ENCODE results near the gene CTRB2. TPM values are rescaled to one million over a fixed set of nuclear protein-coding genes. Genes with fewer than 3 reads are reported as not detected.
"Not testable (repeated sequence)": the region's sequence is repeated elsewhere in the genome, so short reads cannot be mapped to it uniquely, and the experiment has no call there.

Gene CTRB2
- total RNA-seq, 1 experiment from 2014 or later = not detected

DNA sequence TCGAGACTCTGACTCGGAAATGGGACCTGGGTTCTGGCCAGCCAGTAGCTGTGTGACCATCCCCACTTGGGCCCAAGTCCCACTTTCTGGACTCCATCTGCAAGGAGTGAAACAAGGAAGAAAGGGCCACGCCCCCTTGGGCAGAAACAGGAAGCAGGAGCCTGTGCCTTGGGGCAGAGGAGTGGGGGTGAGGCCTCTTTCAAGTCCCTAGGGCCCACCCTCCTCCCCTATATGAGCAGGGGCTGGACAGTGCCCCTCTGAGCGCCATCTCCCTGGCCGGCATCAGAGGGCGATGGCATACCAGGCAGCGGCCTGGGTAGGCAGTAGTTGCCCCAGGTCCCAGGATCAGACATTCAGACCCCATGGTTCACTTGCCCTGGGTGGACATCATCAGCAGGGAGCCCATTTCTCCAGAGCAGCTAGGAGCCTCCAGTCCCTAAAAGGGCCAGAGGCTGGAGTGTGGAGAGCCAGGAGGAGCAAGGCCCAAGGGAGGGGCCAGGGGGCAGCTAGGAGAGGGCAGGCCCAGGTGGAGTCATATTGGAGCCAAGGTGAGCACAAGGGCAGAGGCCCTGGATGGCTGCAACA lies 37.4 kb upstream of the CTRB2 start:
- H3K9me2 ChIP-seq (replicated peaks; ENCODE audit: insufficient read depth, low read length) = no peaks in the 10 kb centered on the region
- H3K4me1 ChIP-seq (ENCODE audit: low read length) = peaks cover 33% of the 10 kb centered on the region
- H4K20me1 ChIP-seq (ENCODE audit: insufficient read depth, low read depth, low read length) = peaks cover 5% of the 10 kb centered on the region; the same call in 1 of the 2 replicates
- H2AFZ ChIP-seq (ENCODE audit: low read length) = no peak overlapping the region
- peak overlapping the region; percentile 14; the same call in 1 of the 2 replicates for H3K9ac ChIP-seq (ENCODE audit: low read length)
- H3K36me3 ChIP-seq (ENCODE audit: insufficient read depth, low read length) = no peaks in the 10 kb centered on the region
- no peaks in the 10 kb centered on the region for H3K27me3 ChIP-seq (ENCODE audit: low read length)
- no peak for DNase-seq
- no peaks in the 10 kb centered on the region for H3K9me3 ChIP-seq (ENCODE audit: low read length)
- H3K4me3 ChIP-seq (ENCODE audit: low read length) = no peak overlapping the region
- peaks cover 54% of the 10 kb centered on the region for H3K79me2 ChIP-seq (ENCODE audit: low read length)
- peak overlapping the region; percentile 29; the same call in 1 of the 2 replicates for H3K27ac ChIP-seq (ENCODE audit: low read length)
- H3K4me2 ChIP-seq (ENCODE audit: low read depth, low read length, poor library complexity, severe bottlenecking) = peak overlapping the region; percentile 15

DNA sequence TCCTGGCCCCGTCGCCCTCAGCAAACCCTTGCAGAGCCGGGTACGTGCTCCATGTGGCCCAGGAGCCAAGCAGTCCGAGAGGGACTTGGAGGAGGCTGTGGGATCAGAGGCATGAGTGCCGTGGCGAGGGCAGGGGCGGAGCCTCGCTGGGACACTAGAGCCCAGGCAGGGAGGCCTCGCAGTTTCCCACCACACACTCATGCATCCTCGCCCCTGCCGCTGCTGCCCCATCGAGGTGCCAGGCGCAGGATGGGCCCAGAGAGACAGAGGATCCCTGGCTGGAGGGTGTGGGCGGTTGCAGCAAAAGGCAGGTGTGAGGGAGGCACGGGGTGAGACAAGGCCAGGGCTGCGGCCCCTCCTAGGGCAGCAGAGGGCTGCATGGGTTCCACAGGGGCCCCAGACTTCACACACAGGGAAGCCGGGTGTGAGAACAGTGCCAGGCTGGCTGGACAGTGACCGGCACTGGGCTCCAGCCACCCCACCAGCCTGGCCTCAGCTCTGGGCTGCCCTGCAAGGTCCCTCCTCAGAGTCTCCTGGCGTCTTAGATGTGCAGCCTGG lies 36.8 kb upstream of the CTRB2 start:
- Histone ChIP-seq H4K20me1 (ENCODE audit: insufficient read depth, low read depth, low read length) (no peaks in the 10 kb centered on the region), H2AFZ (ENCODE audit: low read length) (no peak overlapping the region), H3K9me3 (ENCODE audit: low read length) (no peaks in the 10 kb centered on the region), H3K36me3 (ENCODE audit: insufficient read depth, low read length) (no peaks in the 10 kb centered on the region), H3K27me3 (ENCODE audit: low read length) (no peaks in the 10 kb centered on the region), H3K9me2 (replicated peaks; ENCODE audit: insufficient read depth, low read length) (no peaks in the 10 kb centered on the region), H3K27ac (ENCODE audit: low read length) (no peak overlapping the region), H3K9ac (ENCODE audit: low read length) (no peak overlapping the region), H3K4me2 (ENCODE audit: low read depth, low read length, poor library complexity, severe bottlenecking) (no peak overlapping the region), H3K4me1 (ENCODE audit: low read length) (peaks cover 39% of the 10 kb centered on the region), H3K4me3 (ENCODE audit: low read length) (no peak overlapping the region), H3K79me2 (ENCODE audit: low read length) (peaks cover 48% of the 10 kb centered on the region)
- DNase-seq = no peak

- not testable (repeated sequence) for H3K4me3 ChIP-seq (ENCODE audit: low read length); H3K9me2 ChIP-seq (replicated peaks; ENCODE audit: insufficient read depth, low read length); H3K36me3 ChIP-seq (ENCODE audit: insufficient read depth, low read length); H4K20me1 ChIP-seq (ENCODE audit: insufficient read depth, low read depth, low read length); H3K9ac ChIP-seq (ENCODE audit: low read length); DNase-seq; H3K9me3 ChIP-seq (ENCODE audit: low read length); H3K27ac ChIP-seq (ENCODE audit: low read length); H3K4me2 ChIP-seq (ENCODE audit: low read depth, low read length, poor library complexity, severe bottlenecking); H3K27me3 ChIP-seq (ENCODE audit: low read length); H2AFZ ChIP-seq (ENCODE audit: low read length)
- Histone ChIP-seq H3K79me2 (ENCODE audit: low read length) (peaks cover 36% of the 10 kb centered on the region), H3K4me1 (ENCODE audit: low read length) (peaks cover 45% of the 10 kb centered on the region)
These were observed 35.6 kb upstream of the CTRB2 start for GRCh38 chr16:75242436-75243078.

DNA sequence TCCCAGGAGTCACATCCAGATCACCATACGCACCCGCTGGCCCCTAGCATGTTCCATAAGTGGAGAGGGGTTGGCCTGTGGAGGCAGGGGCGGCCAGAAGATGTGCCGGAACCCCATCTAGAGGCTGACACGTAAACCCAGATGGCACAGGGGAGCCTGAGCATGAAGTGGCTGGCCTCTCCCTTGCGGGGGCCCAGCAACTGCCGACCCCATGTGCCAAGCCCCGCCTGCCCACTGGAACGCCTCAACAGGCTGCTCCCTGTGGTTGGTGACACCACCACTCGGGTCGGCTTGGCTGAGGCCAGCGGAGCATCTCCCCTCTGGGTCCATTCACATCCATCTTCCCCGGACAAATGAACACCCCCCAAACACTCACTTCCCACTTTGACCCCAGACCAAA lies 35.0 kb upstream of the CTRB2 start:
- Histone ChIP-seq H3K4me3 (ENCODE audit: low read length) (no peak overlapping the region), H3K79me2 (ENCODE audit: low read length) (peaks cover 30% of the 10 kb centered on the region), H3K4me2 (ENCODE audit: low read depth, low read length, poor library complexity, severe bottlenecking) (no peak overlapping the region), H3K36me3 (ENCODE audit: insufficient read depth, low read length) (no peaks in the 10 kb centered on the region), H3K27ac (ENCODE audit: low read length) (no peak overlapping the region), H3K27me3 (ENCODE audit: low read length) (no peaks in the 10 kb centered on the region), H3K9ac (ENCODE audit: low read length) (no peak overlapping the region), H3K4me1 (ENCODE audit: low read length) (peaks cover 45% of the 10 kb centered on the region), H4K20me1 (ENCODE audit: insufficient read depth, low read depth, low read length) (no peaks in the 10 kb centered on the region), H3K9me2 (replicated peaks; ENCODE audit: insufficient read depth, low read length) (no peaks in the 10 kb centered on the region), H2AFZ (ENCODE audit: low read length) (no peak overlapping the region), H3K9me3 (ENCODE audit: low read length) (no peaks in the 10 kb centered on the region)
- DNase-seq = no peak

- H3K27ac ChIP-seq (ENCODE audit: low read length) = no peak overlapping the region
- H3K4me1 ChIP-seq (ENCODE audit: low read length) = peaks cover 45% of the 10 kb centered on the region
- no peak overlapping the region for H3K4me2 ChIP-seq (ENCODE audit: low read depth, low read length, poor library complexity, severe bottlenecking)
- H3K9me2 ChIP-seq (replicated peaks; ENCODE audit: insufficient read depth, low read length) = no peaks in the 10 kb centered on the region
- H3K4me3 ChIP-seq (ENCODE audit: low read length) = no peak overlapping the region
- H3K9ac ChIP-seq (ENCODE audit: low read length) = no peak overlapping the region
- H3K9me3 ChIP-seq (ENCODE audit: low read length) = no peaks in the 10 kb centered on the region
- no peaks in the 10 kb centered on the region for H3K27me3 ChIP-seq (ENCODE audit: low read length)
- no peaks in the 10 kb centered on the region for H3K36me3 ChIP-seq (ENCODE audit: insufficient read depth, low read length)
- no peak overlapping the region for H2AFZ ChIP-seq (ENCODE audit: low read length)
- no peaks in the 10 kb centered on the region for H4K20me1 ChIP-seq (ENCODE audit: insufficient read depth, low read depth, low read length)
- DNase-seq = no peak
- peaks cover 24% of the 10 kb centered on the region for H3K79me2 ChIP-seq (ENCODE audit: low read length)
These were observed 34.5 kb upstream of the CTRB2 start for GRCh38 chr16:75241412-75241811.

DNA sequence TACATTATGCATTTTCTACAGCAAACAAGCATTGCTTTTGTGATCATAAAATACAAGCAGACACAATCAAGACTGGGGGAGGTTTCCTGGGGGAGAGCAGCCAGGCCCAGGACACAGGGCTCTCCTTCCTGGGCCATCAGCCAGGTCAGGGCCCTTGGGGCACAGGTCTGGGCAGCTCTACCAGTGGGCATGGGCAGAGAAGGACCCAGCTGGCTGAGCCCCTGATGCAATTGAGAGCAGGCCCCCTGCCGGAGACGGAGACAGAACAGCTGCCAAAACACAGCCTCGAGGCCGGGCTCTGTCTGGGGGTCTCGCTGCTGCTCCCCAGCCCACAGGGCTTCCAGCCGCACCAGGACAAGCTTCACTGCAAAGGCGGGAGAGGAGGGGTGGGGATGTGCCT lies 33.7 kb upstream of the CTRB2 start:
- H3K79me2 ChIP-seq (ENCODE audit: low read length) = peaks cover 19% of the 10 kb centered on the region

GRCh38 chr16:75239542-75240122 lies 32.7 kb upstream of the CTRB2 start:
- Histone ChIP-seq H3K27me3 (ENCODE audit: low read length) (no peaks in the 10 kb centered on the region), H2AFZ (ENCODE audit: low read length) (no peak overlapping the region), H3K9ac (ENCODE audit: low read length) (no peak overlapping the region), H3K4me1 (ENCODE audit: low read length) (peaks cover 29% of the 10 kb centered on the region), H3K9me3 (ENCODE audit: low read length) (no peaks in the 10 kb centered on the region), H3K9me2 (replicated peaks; ENCODE audit: insufficient read depth, low read length) (no peaks in the 10 kb centered on the region), H3K79me2 (ENCODE audit: low read length) (peaks cover 9% of the 10 kb centered on the region), H3K4me3 (ENCODE audit: low read length) (no peak overlapping the region), H4K20me1 (ENCODE audit: insufficient read depth, low read depth, low read length) (no peaks in the 10 kb centered on the region), H3K27ac (ENCODE audit: low read length) (peak overlapping the region; percentile 46; the same call in 1 of the 2 replicates), H3K4me2 (ENCODE audit: low read depth, low read length, poor library complexity, severe bottlenecking) (peak overlapping the region; percentile 23), H3K36me3 (ENCODE audit: insufficient read depth, low read length) (no peaks in the 10 kb centered on the region)
- no peak for DNase-seq

More for the DNA sequence above, 33.7 kb upstream of the CTRB2 start:
- not testable (repeated sequence) for H3K9me2 ChIP-seq (replicated peaks; ENCODE audit: insufficient read depth, low read length); DNase-seq; H2AFZ ChIP-seq (ENCODE audit: low read length); H3K9me3 ChIP-seq (ENCODE audit: low read length); H4K20me1 ChIP-seq (ENCODE audit: insufficient read depth, low read depth, low read length); H3K4me3 ChIP-seq (ENCODE audit: low read length); H3K4me2 ChIP-seq (ENCODE audit: low read depth, low read length, poor library complexity, severe bottlenecking); H3K27ac ChIP-seq (ENCODE audit: low read length); H3K36me3 ChIP-seq (ENCODE audit: insufficient read depth, low read length); H3K9ac ChIP-seq (ENCODE audit: low read length); H3K27me3 ChIP-seq (ENCODE audit: low read length)
- peaks cover 39% of the 10 kb centered on the region for H3K4me1 ChIP-seq (ENCODE audit: low read length)

DNA sequence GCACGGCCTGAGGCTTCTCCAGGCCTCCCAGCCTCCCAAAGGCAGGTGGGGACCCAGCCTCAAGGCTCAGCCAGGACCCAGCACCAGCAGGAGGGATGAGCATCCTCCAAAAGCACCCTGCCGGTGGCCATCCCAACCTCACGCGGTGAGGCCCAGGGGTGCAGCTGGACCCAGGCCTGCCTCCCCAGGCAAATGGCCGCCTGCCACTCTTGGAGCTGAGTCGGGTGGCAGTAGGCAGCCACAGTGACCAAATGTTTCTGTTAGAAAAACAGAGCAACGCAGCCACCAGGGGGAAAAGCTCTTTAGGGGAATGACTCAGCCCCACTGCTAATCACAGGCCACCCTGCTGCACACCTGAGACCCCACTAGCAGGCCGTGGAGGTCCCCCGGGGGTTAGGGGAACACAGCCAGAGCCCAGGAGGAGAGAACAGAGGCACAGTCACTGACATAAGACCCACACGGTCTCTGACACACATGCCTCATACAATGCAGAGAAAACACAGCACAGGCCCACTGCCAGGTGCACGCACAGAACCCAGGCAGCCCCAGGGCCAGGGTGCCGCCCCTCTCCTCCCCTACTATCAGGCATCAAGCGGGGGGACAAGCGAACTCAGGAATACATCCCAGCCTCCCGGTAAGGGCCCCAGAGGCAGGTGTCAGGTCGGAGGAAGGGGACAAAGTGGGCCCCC lies 32.0 kb upstream of the CTRB2 start:
- Histone ChIP-seq H3K27ac (ENCODE audit: low read length) (peak overlapping the region; percentile 46; the same call in 1 of the 2 replicates), H3K4me3 (ENCODE audit: low read length) (no peak overlapping the region), H4K20me1 (ENCODE audit: insufficient read depth, low read depth, low read length) (no peaks in the 10 kb centered on the region), H3K4me1 (ENCODE audit: low read length) (peaks cover 27% of the 10 kb centered on the region), H3K27me3 (ENCODE audit: low read length) (no peaks in the 10 kb centered on the region), H3K4me2 (ENCODE audit: low read depth, low read length, poor library complexity, severe bottlenecking) (peak overlapping the region; percentile 23), H3K79me2 (ENCODE audit: low read length) (peaks cover 3% of the 10 kb centered on the region; the same call in 1 of the 2 replicates), H2AFZ (ENCODE audit: low read length) (no peak overlapping the region), H3K9ac (ENCODE audit: low read length) (peak overlapping the region; percentile 48), H3K9me3 (ENCODE audit: low read length) (no peaks in the 10 kb centered on the region), H3K36me3 (ENCODE audit: insufficient read depth, low read length) (no peaks in the 10 kb centered on the region), H3K9me2 (replicated peaks; ENCODE audit: insufficient read depth, low read length) (no peaks in the 10 kb centered on the region)
- DNase-seq = peak; percentile 75
